Muscle of back (tissue), 11 donors: Measurements from ENCODE around the gene PIEZO1. TPM values are rescaled to one million over a fixed set of nuclear protein-coding genes. Genes with fewer than 3 reads are reported as not detected.

ENCODE experiments used
- DNase-seq, 3 donors: peaks; one replicate each; pipeline versions ENCODE4 v3.0.0 to v3.0.0-alpha.2; 2013
- polyA plus RNA-seq, 10 donors: library from polyadenylated mRNA; unstranded; fragments of 120-200 nt; gene quantifications; one replicate each; pipeline ENCODE4 v1.2.1, GENCODE V29; 2013; ENCODE audit not compliant: insufficient read length in 10 of 10

PIEZO1 gene
- polyA plus RNA-seq, 10 donors: 36.6 to 61.8 (median 55.6) TPM

DNA sequence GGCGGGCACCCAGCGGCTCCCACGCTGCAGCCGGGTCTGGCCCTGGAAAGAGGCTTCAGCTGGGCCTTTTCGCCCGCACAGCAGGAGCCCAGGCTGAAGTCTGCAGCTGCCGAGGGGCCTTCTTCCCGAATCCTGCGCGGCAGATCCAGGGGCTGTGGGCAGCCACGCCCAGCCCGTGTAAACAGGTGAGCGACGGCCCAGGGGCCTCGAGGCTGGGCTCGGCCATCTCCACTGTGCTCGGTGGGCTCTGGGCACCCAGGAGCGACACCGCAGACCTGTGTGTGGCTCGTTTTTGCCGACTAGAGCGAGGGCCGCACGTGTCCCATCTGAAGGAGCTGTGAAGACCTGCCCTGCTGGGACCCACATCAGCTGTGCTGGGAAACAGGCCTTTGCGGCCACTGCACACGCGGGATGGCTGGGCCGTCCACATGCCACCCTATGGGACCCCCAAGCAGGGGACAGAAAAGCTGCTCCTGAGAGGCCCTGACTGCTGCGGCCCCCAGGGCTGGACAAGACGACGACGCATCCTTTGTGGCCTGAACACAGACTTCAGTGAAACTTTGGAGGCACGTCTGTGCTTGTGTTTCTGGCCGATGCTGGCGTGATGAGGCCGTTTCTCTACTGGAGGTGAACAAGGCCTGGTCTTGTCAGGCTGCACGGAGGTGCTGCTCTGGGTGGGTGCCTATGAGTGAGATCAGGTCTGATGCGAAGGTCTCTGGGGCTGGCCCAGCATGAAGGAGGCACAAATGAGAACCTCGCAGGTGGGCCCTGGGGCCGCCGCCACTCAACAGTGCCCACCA is 31.9 kb upstream of the PIEZO1 start:
- DNase-seq: no peak

DNA sequence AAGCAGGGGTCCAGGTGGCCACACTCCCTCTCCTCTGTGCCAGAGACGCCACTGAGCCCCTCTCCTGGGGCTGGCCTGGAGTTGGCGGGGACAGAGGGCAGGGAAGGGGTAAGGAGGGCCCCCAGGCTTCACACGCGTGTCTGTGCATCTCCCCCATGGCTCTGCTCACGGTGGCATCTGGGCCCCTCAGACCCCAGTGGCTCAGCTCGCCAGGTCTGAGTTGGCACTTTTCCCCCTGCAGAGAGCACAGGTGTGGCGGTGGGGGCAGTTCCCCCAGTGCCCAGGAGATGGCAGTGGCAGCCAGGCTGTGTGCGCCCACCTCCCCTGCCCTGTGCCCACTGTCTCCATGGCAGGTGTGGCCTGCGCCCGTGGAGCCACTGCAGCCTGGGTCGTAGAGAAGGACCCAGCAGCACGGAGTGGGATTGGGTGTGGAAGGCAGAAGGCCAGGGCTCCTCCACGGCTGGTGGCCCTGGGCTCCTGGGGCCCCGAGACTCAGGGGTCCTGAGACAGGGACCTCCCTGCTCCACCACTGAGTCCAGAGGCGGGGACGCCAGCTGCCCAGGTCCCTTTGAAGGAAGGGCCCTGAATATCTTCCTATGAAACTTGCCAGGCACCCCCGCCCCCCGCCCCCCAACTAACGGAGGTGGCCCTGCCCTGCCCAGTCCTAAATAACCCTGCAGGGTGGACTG is 31.0 kb upstream of the PIEZO1 start:
- no peak for DNase-seq

DNA sequence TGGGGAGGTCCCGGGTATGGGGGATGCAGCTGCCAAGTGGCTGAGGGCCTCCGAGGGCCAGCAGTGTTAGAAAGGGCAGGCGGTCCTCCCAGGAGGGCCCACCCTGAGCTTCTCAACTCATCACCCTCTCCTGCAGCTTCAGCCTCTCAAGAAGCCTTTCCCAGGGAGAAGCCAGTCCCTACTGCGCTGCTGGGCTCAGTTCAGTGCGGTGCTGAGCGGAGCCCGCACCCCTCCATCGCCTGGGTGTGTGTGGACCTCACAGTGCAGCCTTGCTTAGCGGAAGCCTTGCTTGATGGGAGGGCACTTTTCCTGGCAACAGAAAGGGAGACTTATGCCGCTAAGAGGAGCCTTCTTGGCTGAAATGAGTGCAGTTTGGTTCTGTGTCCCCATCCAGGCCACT is 30.2 kb upstream of the PIEZO1 start:
- no peak for DNase-seq

DNA sequence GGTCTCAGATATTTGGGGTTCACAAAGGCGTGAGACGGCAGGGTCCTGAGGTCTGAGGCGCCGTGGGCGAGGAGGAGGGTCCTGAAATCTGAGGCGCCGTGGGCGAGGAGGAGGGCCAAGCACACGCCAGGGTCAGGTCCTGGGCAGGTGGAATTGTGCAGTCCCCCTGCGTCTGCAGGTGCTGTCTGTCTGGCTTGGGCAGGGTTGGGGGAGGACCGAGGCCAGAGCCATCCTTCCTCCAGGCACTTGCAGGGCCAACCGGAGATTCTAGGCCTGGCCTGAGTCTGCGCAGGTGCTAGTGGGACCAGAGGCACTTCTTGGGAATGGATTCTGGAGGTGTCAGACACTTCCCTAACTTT is 29.1 kb upstream of the PIEZO1 start:
- no peak for DNase-seq

DNA sequence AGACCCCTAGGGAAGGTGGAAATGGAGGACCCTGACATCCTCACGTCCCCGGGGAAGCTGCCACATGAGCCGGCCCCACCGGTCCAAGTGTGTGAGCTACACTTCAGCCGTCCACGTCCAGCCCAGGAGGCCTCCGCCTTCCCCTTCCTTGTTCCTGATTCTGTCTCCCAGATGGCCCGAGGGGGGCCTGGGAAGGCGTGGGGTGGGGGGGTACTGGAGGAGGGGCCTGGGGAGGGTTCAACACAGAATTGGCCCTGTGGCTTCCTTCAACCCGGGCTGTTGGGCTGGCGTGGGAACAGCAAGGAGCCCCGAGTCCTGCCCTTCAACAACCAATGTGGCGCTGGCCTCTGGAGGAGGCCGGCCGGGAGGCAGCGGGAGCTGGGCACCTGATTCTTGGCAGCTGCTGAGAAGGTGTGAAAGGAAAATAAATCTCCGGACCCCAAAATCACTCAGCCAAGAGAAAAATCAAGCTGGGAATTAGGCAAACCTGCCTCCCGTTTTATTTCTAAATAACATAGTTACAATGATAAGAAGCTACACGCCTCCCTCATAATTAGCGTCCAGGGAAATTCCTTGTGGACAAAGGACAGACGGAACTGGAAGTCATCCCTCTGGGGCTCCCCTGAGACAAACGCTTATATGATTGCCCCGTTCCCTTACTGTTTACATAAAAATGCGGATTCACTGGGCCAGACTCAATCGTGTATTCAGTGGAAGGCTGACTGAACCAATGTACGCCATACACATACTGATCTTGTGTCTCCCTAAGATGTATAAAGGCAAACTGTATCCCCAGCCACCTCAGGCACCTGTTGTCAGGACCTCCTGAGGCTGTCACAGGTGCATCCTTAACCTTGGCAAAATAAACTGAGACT is 28.5 kb upstream of the PIEZO1 start:
- no peak for DNase-seq

GRCh38 chr16:88812513-88813268 is 27.7 kb upstream of the PIEZO1 start:
- DNase-seq: peak in 1 of 3 donors; percentile 46

DNA sequence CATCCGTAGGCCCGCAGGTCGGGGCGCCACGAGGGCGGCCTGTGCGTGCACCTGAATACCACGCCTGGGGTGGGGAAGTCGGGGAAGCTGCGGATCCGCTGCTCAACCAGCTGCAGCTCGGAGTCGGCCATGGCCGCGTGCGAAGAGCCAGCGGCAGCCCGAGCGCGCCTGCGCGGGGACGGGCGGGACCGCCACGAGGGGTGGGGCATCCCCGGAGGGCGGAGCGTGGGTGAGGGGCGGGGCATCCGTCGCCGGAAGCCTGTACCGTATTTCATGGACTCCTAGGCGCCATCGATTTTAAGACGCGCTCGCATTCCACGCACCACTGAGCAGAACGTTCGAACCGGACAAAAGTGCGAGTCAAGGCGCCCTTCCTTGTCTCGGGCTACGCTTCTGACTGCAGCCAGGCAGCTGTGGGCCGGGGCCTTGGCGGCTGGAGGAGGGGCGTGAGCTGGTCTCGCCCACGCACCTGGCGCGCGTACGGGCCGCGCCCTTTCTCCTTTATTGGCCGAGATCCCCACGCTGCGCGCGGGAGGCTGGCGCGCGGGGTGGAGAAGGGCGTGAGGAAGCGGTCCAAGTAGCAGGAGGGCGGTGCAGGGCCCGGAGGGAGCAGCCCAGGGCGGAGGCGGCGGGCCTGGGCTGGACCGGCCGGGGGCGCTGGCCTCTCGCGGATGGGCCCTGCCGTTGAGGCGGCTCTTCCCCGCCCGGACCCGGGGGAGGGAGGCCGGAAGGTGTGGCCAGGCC is 26.9 kb upstream of the PIEZO1 start, which contains the start of gene APRT:
TSS of gene APRT (minus strand) at position 160 of the 744 bp plus-strand sequence. CDS start at position 131, 29 bp downstream.
- DNase-seq: peak; percentile 93 to 98 (median 95)

DNA sequence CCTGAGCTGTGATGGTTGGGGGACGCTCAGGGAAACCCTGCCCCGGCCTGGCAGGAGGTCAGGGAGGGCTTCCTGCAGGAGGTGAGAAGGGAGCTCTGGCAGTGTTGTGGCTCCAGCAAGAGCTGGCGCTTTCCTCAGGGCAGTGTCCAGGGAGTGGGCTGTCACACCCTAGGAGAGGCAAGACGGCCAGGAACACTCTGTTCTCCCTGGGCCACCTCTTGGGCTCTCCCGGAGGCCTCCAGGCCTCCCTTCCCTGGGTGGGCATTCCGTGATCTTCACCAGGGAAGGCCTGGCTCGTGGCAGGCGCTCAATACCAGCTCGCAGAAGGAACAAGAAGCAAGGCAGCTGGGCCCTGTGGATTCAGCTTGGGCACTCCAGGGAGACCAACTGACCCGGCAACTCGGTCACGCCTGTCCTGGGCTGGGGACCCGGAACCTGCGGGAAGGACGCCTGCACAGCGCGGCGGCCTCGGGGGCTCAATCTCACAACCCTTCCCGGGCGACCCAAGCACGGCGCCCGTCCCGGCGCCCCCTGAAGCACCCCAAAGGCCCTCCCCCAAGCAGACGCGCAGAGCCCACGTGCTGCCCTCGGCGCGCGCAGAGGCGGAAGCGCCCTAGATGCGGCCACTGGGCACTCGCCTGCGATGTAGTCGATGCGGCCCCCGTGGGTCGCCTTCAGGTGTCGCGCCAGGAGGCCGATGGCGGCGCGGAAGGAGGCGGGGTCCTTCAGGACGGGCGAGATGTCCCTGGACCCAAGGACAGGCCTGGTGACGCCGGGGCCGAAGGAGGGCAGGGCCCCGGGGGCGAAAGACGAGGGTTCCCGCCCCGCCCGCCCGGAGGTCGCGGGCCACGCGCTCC is 26.1 kb upstream of the PIEZO1 start:
- DNase-seq: peak; percentile 87 to 96 (median 91)

GRCh38 chr16:88810166-88810911 is 25.3 kb upstream of the PIEZO1 start:
- no peak for DNase-seq

- no peak for DNase-seq
These were observed 24.7 kb upstream of the PIEZO1 start for GRCh38 chr16:88809676-88810165.

DNA sequence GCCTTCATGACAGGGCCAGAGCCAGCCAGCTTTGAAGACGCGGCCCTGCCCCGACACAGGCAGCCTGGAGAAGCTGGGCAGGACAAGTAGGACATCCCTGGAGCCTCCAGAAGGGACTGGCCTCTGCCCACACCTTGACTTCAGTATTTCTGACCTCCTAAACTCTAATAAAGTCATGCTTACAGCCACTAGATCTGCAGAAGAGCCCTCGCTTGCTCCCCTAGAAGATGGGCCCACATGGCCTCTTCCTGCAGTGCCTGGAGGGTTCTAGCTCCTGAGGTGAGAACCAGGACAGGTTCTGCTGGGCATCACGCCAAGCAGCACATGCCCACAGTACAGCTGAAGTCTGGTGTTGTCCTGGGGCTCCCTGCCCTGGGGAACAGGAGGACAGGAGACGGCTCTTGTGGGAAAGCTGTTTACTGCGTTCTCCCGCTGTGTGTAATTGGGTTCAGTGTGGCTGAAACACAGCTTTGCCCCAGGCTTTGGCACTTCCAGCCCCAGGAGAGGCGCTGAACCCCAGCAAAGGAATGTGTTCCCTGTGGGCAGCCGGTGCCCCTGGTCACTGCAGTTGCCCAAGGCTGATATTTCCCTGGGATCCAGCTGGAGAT is 24.2 kb upstream of the PIEZO1 start:
- no peak for DNase-seq

- DNase-seq: no peak
These were observed 22.8 kb upstream of the PIEZO1 start for GRCh38 chr16:88807626-88808453.

GRCh38 chr16:88807142-88807625 is 22.2 kb upstream of the PIEZO1 start:
- DNase-seq: peak in 2 of 3 donors; percentile 62 to 69

DNA sequence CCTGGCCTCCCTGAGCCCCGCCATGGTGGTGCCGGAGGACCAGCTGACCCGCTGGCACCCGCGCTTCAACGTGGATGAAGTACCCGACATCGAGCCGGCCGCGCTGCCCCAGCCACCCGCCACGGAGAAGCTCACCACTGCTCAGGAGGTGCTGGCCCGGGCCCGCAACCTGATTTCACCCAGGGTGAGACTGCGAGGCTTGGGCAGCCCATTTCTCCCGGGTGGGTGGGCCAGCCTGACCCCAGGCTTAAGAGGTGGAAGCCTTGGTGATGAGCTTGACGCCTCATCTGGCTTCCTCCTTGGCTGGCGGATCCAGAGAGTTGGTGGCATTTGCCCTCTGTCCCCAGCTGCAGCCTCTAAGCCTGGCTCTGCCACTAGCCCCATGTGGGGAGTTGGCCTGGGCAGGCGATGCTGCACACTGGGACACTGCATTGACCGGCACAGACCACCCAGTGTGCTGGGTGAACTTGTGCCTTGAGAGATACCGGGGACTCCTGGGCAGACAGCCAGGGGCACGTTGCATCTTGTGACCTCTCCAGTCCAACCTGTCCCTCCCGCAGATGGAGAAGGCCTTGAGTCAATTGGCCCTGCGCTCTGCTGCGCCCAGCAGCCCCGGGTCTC is 21.6 kb upstream of the PIEZO1 start:
- DNase-seq: no peak

GRCh38 chr16:88805887-88806393 is 20.9 kb upstream of the PIEZO1 start:
- DNase-seq: no peak

GRCh38 chr16:88805340-88805715 is 20.3 kb upstream of the PIEZO1 start:
- no peak for DNase-seq
